ENCODE data around the gene TMEM11.

Gene TMEM11

DNA sequence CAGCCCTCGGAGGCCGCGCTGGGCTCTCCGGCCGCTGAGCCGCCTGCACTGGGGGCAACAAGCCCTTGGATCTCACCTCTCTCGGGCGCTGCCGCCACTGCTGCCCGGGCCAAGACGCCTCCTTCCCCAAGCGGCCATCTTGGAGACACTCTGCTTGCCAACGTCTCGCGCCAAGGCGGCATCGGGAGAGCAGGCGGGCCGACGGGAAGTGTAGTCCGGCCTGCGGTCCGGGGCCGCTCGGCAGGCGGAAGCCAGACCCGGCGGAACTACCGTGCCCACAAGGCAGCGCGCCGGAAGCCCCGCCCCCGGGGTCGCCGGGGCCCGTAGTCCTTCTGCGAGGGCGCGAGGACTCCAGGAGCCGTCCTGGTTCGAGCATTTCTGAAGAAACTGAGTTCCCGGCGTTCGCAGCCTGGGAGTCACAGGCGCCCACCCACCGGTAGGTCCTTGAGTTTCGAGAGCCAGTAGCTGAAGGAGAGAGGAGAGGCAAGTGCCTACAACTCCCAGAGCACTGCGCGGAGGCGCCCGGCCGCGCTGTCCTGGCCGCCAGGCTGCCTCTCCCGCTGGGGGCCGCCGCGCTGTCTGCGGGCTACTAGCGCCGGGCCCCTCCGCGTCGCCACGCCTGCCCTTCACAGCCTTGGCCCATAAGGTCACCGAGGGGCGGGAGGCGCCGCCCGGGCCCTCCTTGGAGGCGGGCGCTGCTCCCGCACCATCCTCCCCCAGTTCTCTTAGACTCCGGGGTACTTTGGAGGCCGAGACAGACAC lies at the start of gene TMEM11:
Gene TMEM11 (minus strand): TSS at position 147 of the 762 bp plus-strand sequence. CDS start 9 bp downstream, at position 138.
- peak; percentile 96 for DNase-seq (ENCODE audit: insufficient read length, low spot score)
- TF ChIP-seq POLR2A (IDR thresholded peaks at IDR 0.05; ENCODE audit: low read depth, low read length): peak; percentile 73
- no peak for FAIRE-seq

- no peak for FAIRE-seq
- no peak for TF ChIP-seq POLR2A (IDR thresholded peaks at IDR 0.05; ENCODE audit: low read depth, low read length)
- no peak for DNase-seq (ENCODE audit: insufficient read length, low spot score)
Observed at GRCh38 chr17:21263376-21263775, 49.4 kb upstream of the TMEM11 start.

DNA sequence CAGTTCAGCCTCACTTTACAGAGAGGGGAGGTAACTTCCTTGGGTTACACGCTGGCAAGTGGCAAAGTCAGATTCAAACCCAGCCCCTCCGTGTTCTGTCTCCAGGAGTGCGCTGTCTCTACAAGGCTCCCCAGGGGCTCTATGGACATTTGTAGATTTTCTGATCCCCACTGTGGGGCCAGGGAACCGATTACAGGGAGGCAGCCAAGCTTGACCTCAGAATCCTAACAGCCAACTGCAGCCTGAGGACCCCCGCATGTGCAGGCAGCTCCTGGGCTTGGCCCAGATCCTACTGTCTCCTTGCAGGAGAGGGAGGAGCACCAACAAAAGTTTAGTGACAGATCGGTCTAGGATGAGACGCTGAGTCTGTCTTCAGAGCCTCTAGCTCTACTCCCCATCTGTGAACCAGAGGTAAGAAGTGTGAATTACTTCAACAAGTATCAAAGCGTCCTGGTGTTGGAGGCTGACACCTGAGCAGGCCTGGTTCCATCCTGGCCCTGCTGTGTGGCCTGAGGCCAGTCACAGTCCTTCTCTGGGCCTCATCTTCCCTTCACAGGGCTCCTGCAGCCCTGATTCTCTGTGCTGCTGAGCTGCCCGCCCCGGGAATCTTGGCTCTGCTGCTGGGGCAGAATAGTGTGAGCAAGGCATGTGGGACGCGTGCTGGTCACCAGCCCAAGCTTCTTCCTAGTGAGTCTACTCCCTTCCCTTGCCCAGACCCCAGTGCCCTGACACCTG lies 48.5 kb upstream of the TMEM11 start:
- FAIRE-seq (no peak), DNase-seq (ENCODE audit: insufficient read length, low spot score) (no peak)
- TF ChIP-seq POLR2A (IDR thresholded peaks at IDR 0.05; ENCODE audit: low read depth, low read length): no peak

- no peak for DNase-seq (ENCODE audit: insufficient read length, low spot score)
- FAIRE-seq: no peak
- TF ChIP-seq POLR2A (IDR thresholded peaks at IDR 0.05; ENCODE audit: low read depth, low read length): no peak
Observed at GRCh38 chr17:21258593-21258992, 44.6 kb upstream of the TMEM11 start.

- FAIRE-seq: no peak
- TF ChIP-seq POLR2A (IDR thresholded peaks at IDR 0.05; ENCODE audit: low read depth, low read length): no peak
- no peak for DNase-seq (ENCODE audit: insufficient read length, low spot score)
Observed at GRCh38 chr17:21253646-21254441, 39.9 kb upstream of the TMEM11 start.

DNA sequence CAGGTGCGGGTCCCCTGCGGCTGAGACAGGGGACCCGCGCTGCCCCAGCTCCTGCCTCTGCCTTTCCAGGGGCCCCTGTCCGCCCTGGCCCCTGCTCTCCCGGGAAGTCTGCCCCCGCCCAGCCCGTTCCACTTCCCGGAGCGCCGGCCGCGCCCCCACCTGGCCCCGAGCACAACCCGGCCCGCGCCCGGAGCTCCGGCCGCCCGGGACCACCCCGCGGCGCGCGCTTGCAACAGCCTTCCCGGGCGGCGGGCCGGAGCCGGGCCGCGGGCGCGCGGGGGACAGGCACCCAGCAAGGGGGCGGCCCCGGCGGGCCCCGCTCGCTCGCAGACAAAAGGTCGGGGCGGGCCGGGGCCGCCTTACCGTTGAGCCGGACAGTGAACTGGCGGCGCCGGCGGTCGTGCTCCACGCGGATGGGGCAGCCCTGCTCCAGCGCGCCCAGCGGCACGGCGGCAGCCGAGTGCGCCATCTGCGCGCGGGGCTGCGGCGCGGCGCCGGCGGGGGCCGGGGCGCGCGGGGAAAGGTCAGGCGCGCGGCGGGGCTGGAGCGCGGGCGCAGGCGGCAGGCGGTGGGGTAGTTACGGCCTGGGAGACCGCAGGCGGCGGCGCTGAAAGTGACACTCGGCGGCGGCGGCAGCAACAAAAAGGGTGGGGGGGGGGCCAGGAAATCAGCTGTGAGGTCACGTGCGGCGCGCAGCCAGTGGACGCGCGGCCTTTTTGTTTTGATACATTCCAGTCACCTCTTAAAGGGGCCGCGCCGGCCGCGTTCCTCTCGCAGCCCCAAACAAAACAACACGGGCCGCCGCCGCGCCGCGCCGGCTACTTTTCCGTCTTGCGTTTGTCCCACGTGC lies 39.1 kb upstream of the TMEM11 start, which contains the start of gene NATD1:
Gene NATD1 (minus strand): TSS at position 615 of the 850 bp plus-strand sequence. CDS start 146 bp downstream, at position 469.
- DNase-seq (ENCODE audit: insufficient read length, low spot score): peak; percentile 72
- TF ChIP-seq POLR2A (IDR thresholded peaks at IDR 0.05; ENCODE audit: low read depth, low read length): peak; percentile 67
- no peak for FAIRE-seq

- FAIRE-seq (no peak), DNase-seq (ENCODE audit: insufficient read length, low spot score) (no peak)
- TF ChIP-seq POLR2A (IDR thresholded peaks at IDR 0.05; ENCODE audit: low read depth, low read length): no peak
Observed at GRCh38 chr17:21252289-21252795, 38.4 kb upstream of the TMEM11 start.

DNA sequence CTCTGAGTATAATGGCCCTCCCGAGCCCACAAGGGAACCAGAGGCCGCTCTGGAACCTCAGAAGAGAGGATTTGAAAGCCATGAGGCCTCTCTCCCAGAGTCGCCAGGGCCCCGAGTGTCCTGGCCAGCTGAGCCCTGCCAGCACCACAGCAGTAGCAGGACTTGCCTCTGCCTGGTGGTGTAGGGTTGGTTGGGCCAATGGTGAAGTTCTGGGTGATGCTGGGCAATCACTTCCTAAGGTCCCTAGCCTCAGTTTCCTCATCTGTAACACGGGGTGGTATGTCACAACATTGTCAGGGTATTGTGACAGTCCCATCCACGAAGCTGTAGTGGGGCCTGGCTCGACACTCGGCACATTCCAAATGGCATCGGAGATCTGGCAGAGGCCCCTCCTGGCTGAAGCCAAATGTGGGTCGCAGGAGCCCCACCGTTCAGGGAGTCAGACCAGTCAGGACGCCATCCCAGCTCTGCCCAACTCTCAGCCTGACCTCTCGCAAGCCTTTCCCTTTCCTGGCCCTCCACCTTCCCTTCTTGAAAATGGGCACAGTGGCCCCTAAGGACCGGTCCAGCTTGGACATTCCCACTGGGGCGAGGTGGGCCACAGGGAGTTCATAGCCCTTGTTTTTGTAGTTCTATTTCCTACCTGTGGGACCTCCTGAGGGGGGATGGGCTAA lies 37.5 kb upstream of the TMEM11 start:
- no peak for TF ChIP-seq POLR2A (IDR thresholded peaks at IDR 0.05; ENCODE audit: low read depth, low read length)
- DNase-seq (ENCODE audit: insufficient read length, low spot score) (no peak), FAIRE-seq (no peak)

DNA sequence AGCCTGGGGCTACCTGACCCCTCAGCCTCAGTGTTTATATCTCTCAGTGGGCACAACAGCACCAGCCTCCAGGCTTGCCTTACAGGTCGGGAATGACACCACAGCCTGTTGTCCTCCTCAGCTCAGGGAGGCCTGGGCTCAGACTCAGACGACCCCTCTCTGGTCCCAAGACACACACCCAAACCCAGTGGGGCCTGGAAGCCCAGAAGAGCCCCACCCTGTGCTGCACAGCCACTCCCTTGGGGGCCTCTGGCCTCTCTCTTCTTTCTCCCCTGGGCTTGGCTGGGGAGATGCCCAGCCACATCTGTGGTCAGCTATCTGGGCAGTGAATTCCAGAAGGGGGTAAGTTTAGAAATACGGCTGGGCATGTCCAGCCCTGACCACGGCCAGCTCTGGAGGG lies 36.9 kb upstream of the TMEM11 start:
- no peak for DNase-seq (ENCODE audit: insufficient read length, low spot score)
- no peak for FAIRE-seq
- TF ChIP-seq POLR2A (IDR thresholded peaks at IDR 0.05; ENCODE audit: low read depth, low read length): no peak

DNA sequence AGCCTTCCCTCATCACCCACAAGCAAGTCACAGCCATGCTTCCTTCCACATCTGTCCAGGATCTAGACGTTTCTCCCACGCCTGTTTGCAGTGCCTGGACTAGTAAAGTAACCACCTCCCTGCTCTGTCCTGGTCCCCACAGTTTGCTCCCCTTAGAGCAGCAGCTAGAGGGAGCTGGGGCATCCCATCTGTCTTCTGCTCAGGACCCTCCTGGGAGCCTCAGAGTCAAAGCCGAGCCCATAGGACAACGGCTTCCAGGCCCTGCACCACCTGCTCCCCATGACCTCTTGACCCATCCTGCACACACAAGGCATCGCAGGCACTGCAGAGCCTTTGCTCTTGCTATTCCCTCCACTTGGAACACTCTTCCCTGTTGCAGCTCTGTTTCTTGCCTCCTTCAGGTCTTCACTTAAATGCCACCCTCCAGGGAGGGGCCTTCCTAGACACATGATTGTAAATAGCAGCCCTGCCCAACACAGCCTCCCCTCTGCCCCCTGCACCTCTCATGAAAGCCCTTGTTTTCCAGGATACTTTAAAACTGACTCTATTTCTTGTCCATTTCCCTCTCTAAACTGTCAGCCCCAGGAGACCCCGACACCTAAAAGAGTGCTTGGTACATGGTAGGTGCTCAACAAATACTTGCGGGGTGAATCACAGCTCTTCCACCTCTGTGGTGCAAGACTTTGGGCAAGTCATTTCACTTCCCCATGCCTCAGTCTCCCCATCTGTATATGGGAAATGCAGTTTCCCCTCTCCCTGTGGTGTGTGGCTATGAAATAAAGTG lies 36.2 kb upstream of the TMEM11 start:
- DNase-seq (ENCODE audit: insufficient read length, low spot score) (no peak), FAIRE-seq (no peak)
- TF ChIP-seq POLR2A (IDR thresholded peaks at IDR 0.05; ENCODE audit: low read depth, low read length): no peak

DNA sequence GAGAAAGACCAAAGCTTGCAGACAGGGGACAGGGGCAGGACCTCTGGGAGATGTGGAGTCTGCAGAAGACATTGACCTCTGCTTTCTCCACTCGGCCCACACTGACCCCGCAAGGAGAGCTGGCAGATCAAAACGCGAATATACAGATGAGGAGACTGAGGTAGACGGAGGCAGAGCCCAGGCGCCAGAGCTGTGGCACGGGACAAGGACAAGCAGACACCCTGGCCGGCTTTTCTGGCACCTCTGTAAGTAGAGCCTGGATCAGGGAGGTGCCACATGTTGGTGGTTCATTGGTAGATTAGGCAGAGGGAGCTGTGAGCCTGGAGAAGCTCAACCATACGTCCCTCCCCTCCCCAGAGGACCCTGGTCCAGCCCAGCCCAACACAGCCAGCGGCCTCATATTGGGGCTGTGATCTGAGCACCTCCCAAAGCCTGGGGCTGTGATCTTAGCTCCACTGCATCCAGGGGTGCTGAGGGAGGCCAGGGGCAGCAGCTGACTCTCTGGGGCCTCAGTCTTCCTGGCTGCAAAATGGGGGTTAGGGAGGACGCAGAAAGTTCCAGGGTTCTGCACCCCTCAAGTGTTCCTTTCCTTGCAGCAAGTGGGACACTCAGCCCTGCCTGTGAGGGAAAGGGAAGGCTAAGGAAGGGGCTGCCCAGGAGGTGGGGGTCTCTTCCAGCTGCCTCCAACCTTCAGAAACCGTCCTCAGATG lies 35.3 kb upstream of the TMEM11 start:
- FAIRE-seq: no peak
- no peak for DNase-seq (ENCODE audit: insufficient read length, low spot score)
- TF ChIP-seq POLR2A (IDR thresholded peaks at IDR 0.05; ENCODE audit: low read depth, low read length): no peak
